GM12878 (cell line): ENCODE data around the gene ATF4. TPM values are rescaled to one million over a fixed set of nuclear protein-coding genes. Genes with fewer than 3 reads are reported as not detected.

Experiments used
- ATAC-seq: fragments of 200-7000 bp; cut with Tn5 transposase; 3 replicates; pipeline ENCODE4 v1.9.1; 2020; ENCODE audit warnings: mild to moderate bottlenecking, moderate library complexity
- BruUV-seq: library from RNA; stranded (reverse); fragments of 400-500 nt; replicated peaks from 2 replicates; lab custom pipeline; 2021; lab: Mats Ljungman, UMichigan
- CTCF ChIA-PET: fragments of 300-600 bp; sonication (Branson Sonifier 250); formaldehyde crosslinking; extraction: SDS; loops from one replicate; lab custom pipeline; 2021; ENCODE audit warnings: inconsistent platforms; lab: Yijun Ruan, JAX
- POLR2A ChIA-PET: fragments of 350-600 bp; formaldehyde crosslinking; extraction: SDS; loops from one replicate; lab custom pipeline; 2021; ENCODE audit warnings: inconsistent platforms; lab: Charles Lee
- RAD21 ChIA-PET: fragments of 300-600 bp; sonication (Branson Sonifier 250); formaldehyde crosslinking; loops from one replicate; lab custom pipeline; 2023; ENCODE audit warnings: antibody characterized with exemption; ENCODE audit not compliant: unreplicated experiment; lab: Charles Lee
- SMC1A ChIA-PET: fragments of 300-600 bp; sonication (Branson Sonifier 250); formaldehyde crosslinking; loops from one replicate; lab custom pipeline; 2023; ENCODE audit not compliant: unreplicated experiment, uncharacterized antibody; lab: Charles Lee
- DNase-seq: peaks from one replicate; pipeline ENCODE4 v3.0.0-alpha.2; 2011; ENCODE audit warnings: low read depth, low spot score
- FAIRE-seq: peaks from 3 replicates; lab custom pipeline; 2011; peaks lifted over from hg19 to GRCh38; lab: Jason Lieb, UNC
- H2AFZ ChIP-seq: 2 replicates; pipeline ENCODE4 v1.6.0; 2011; ENCODE audit warnings: low read depth, low read length, control low read depth; ENCODE audit not compliant: control insufficient read depth
- H3K27ac ChIP-seq: 2 replicates; pipeline ENCODE4 v1.5.1; 2011; ENCODE audit warnings: control low read depth; ENCODE audit not compliant: control insufficient read depth, insufficient read depth
- H3K27me3 ChIP-seq, 2 experiments: replicated peaks in 1 of 2; 2 replicates each; pipeline versions ENCODE4 v1.6.0 to v1.6.1; 2011; ENCODE audit warnings: low read length in 1 of 2; ENCODE audit not compliant: control insufficient read depth in 2 of 2, insufficient read depth in 2 of 2
- H3K36me3 ChIP-seq, 2 experiments: 2 replicates each; pipeline ENCODE4 v1.5.1; 2011; ENCODE audit warnings: low read length in 1 of 2; ENCODE audit not compliant: control insufficient read depth in 2 of 2, insufficient read depth in 2 of 2
- H3K4me1 ChIP-seq: 2 replicates; pipeline ENCODE4 v1.6.1; 2011; ENCODE audit warnings: mild to moderate bottlenecking, low read length, moderate library complexity, mixed read lengths; ENCODE audit not compliant: control insufficient read depth, insufficient read depth
- H3K4me2 ChIP-seq: 2 replicates; pipeline ENCODE4 v1.6.0; 2011; ENCODE audit warnings: control low read depth; ENCODE audit not compliant: control insufficient read depth, insufficient read depth
- H3K4me3 ChIP-seq: fragments of 200-600 bp; sonication (generic); 2 replicates; pipeline ENCODE4 v1.5.1; 2016
- H3K79me2 ChIP-seq: 2 replicates; pipeline ENCODE4 v1.6.0; 2011; ENCODE audit warnings: low read length; ENCODE audit not compliant: control insufficient read depth, insufficient read depth
- H3K9ac ChIP-seq: 2 replicates; pipeline ENCODE4 v1.8.0; 2011; ENCODE audit warnings: low read length, control low read depth, mixed read lengths; ENCODE audit not compliant: control insufficient read depth, insufficient read depth
- H3K9me3 ChIP-seq: replicated peaks from 3 replicates; pipeline ENCODE4 v1.5.1; 2011; ENCODE audit warnings: mild to moderate bottlenecking, low read length; ENCODE audit not compliant: control insufficient read depth, insufficient read depth
- H4K20me1 ChIP-seq: 2 replicates; pipeline ENCODE4 v1.6.0; 2011; ENCODE audit not compliant: control insufficient read depth, insufficient read depth
- FOXK2 ChIP-seq: fragments of 450-650 bp; IDR thresholded peaks from 2 replicates; pipeline ENCODE4 v1.6.1; 2017; ENCODE audit warnings: mild to moderate bottlenecking, moderate library complexity
- NFXL1 ChIP-seq: fragments of 450-650 bp; IDR thresholded peaks from 2 replicates; pipeline ENCODE4 v1.6.1; 2017; ENCODE audit warnings: antibody characterized with exemption, mild to moderate bottlenecking, borderline replicate concordance
- SIX5 ChIP-seq: IDR thresholded peaks from 2 replicates; pipeline ENCODE4 v1.6.1; 2011; ENCODE audit warnings: mild to moderate bottlenecking, low read depth, low read length, moderate library complexity; ENCODE audit not compliant: severe bottlenecking
- TCF3 ChIP-seq: IDR thresholded peaks from 2 replicates; pipeline ENCODE4 v1.6.1; 2012; ENCODE audit warnings: low read depth, mild to moderate bottlenecking, low read length, borderline replicate concordance; ENCODE audit not compliant: insufficient read depth
- USF1 ChIP-seq: IDR thresholded peaks from 2 replicates; pipeline ENCODE4 v1.6.1; 2011; ENCODE audit warnings: borderline replicate concordance, low read depth, mild to moderate bottlenecking, moderate library complexity, mixed read lengths, low read length; ENCODE audit not compliant: insufficient read depth; ENCODE audit errors: extremely low read length
- WGBS: methylation state at CpG from one replicate; pipeline ENCODE4 v1.1.6; 2016; ENCODE audit warnings: low lambda C conversion rate; ENCODE audit not compliant: insufficient replicate concordance, insufficient coverage; ENCODE audit errors: missing lambda C conversion rate; 5-methylcytosine and 5-hydroxymethylcytosine counted together
- in situ Hi-C: fragments of 300-500 bp; cut with MboI; formaldehyde crosslinking; loops from 9 replicates; pipeline ENCODE4 v1.14.3; 2018; ENCODE audit warnings: mixed read lengths
- intact Hi-C: fragments of 100-400 bp; cut with micrococcal nuclease; formaldehyde crosslinking; loops from one replicate; pipeline ENCODE4 v1.14.2; 2022; ENCODE audit not compliant: unreplicated experiment
- polyA plus RNA-seq, 11 experiments: library from polyadenylated mRNA; depleted of rRNA in 4 of 11; unstranded in 6 of 11; stranded (reverse) in 5 of 11; fragments of >200 nt; fragmentation: Nextera tagmentation in 4 of 11; fragmentation: Illumina TruSeq in 1 of 11; extraction: Ambion mirVana in 4 of 11; extraction: Trizol in 1 of 11; gene quantifications; 1 replicate in 1 of 11; 2 replicates in 10 of 11; pipeline versions ENCODE4 v1.2.1 to v1.2.3, GENCODE V29; 2011 to 2016; ENCODE audit warnings: inconsistent platforms in 2 of 11, missing spikeins in 2 of 11, low read depth in 1 of 11
- total RNA-seq, 4 experiments: library from RNA; depleted of rRNA in 3 of 4; stranded (reverse); fragments of >200 nt in 3 of 4; fragmentation: Illumina TruSeq in 1 of 4; extraction: Trizol in 1 of 4; gene quantifications; 2 replicates each; pipeline versions ENCODE4 v1.2.1 to v1.2.3, GENCODE V29; 2013 to 2021

Gene ATF4
- total and polyA plus RNA-seq, 10 of the 15 experiments (the other 5 are each of a cell fraction or from before 2014, with no cell fraction given) = 88.3 to 605 (median 320) TPM

GRCh38 chr22:39545386-39546365 is 25.3 kb downstream of the ATF4 start (continued):
- TF ChIP-seq FOXK2 = no peak

GRCh38 chr22:39546889-39547586 is 26.7 kb downstream of the ATF4 start:
- ATAC-seq (no peak), FAIRE-seq (no peak), DNase-seq (no peak)
- H3K9ac ChIP-seq = no peak overlapping the region
- peaks cover 3 to 4% of the 10 kb centered on the region in 2 experiments; a peak in 2 of 4 replicates for H3K27me3 ChIP-seq
- no peaks in the 10 kb centered on the region for H4K20me1 ChIP-seq
- no peaks in the 10 kb centered on the region for H3K79me2 ChIP-seq
- ChIA-PET SMC1A (no interaction called here), POLR2A (no interaction called here), RAD21 (no interaction called here), CTCF (interaction anchor here (14.5 kb wide), 1 partner anchor 476 kb away, joined by 157 read pairs; no protein-coding TSS in a partner anchor)
- TF ChIP-seq NFXL1 = no peak
- in situ Hi-C loops = no loop called here
- H3K36me3 ChIP-seq = no peaks in the 10 kb centered on the region
- no TSS peak for BruUV-seq
- H3K9me3 ChIP-seq = no peaks in the 10 kb centered on the region
- H3K4me3 ChIP-seq = no peak overlapping the region
- H3K4me2 ChIP-seq = no peak overlapping the region
- no peak overlapping the region for H3K27ac ChIP-seq
- H3K4me1 ChIP-seq = no peaks in the 10 kb centered on the region
- 0% methylated on average over 5 of the region's 5 CpGs for WGBS
- no peak overlapping the region for H2AFZ ChIP-seq
- intact Hi-C loops = no loop called here

- no peaks in the 10 kb centered on the region for H3K9me3 ChIP-seq
- POLR2A ChIA-PET = no interaction called here
- H3K9ac ChIP-seq = no peak overlapping the region
- ATAC-seq = no peak
- in situ Hi-C loops (no loop called here), intact Hi-C loops (no loop called here)
- H2AFZ ChIP-seq = no peak overlapping the region
- whole genome bisulfite sequencing = 0% methylated on average over 2 of the region's 2 CpGs
- SMC1A ChIA-PET = no interaction called here
- H3K27ac ChIP-seq = no peak overlapping the region
- no peaks in the 10 kb centered on the region for H4K20me1 ChIP-seq
- H3K4me2 ChIP-seq = no peak overlapping the region
- BruUV-seq = no TSS peak
- peaks cover 3 to 4% of the 10 kb centered on the region in 2 experiments; a peak in 2 of 4 replicates for H3K27me3 ChIP-seq
- no peaks in the 10 kb centered on the region for H3K36me3 ChIP-seq
- no peak for FAIRE-seq
- H3K79me2 ChIP-seq = no peaks in the 10 kb centered on the region
- no peak overlapping the region for H3K4me3 ChIP-seq
- TF ChIP-seq SIX5 = no peak
- no peak for TF ChIP-seq USF1
- no peak for TF ChIP-seq FOXK2
- no peak for TF ChIP-seq TCF3
- TF ChIP-seq, all 136 proteins: peak for 0
- CTCF ChIA-PET = interaction anchor here (14.5 kb wide), 1 partner anchor 475 kb away, joined by 157 read pairs; no protein-coding TSS in a partner anchor
- RAD21 ChIA-PET = no interaction called here
- no peaks in the 10 kb centered on the region for H3K4me1 ChIP-seq
- no peak for DNase-seq
These were observed 27.2 kb downstream of the ATF4 start for GRCh38 chr22:39547587-39547947.
